HG02870 (cell line): ENCODE data around the gene YIF1A.

Source experiments
- ATAC-seq: cut with Tn5 transposase; IDR thresholded peaks from one replicate; pipeline ENCODE4 v1.9.1; 2021; ENCODE audit warnings: mild to moderate bottlenecking, moderate library complexity; ENCODE audit not compliant: unreplicated experiment

Gene YIF1A

GRCh38 chr11:66248903-66249302, 40.0 kb downstream of the YIF1A start:
- no peak for ATAC-seq

GRCh38 chr11:66247801-66248200, 41.1 kb downstream of the YIF1A start:
- ATAC-seq: no peak

DNA sequence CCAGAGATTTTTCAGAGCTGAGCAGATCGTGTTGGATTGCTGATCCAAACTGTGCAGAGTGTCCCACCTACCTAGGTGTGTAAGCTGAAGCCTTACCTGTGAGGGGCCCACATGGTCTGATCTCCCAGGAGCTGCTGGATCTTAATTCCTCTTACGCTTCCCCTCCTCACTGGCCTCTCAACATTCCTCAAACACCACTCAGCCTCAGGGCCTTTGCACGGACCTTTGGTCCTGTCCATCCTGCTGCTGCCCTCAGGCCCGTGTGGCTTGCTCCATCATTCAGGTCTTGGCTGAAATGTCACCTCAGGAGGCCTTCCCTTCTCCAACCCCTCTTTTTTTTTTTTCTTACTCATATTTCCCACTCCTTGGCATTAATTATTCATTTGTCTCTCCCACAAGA, 41.6 kb downstream of the YIF1A start:
- no peak for ATAC-seq

- no peak for ATAC-seq
These were observed 45.0 kb downstream of the YIF1A start for GRCh38 chr11:66243782-66244535.

GRCh38 chr11:66242095-66242765, 46.7 kb downstream of the YIF1A start:
- no peak for ATAC-seq

DNA sequence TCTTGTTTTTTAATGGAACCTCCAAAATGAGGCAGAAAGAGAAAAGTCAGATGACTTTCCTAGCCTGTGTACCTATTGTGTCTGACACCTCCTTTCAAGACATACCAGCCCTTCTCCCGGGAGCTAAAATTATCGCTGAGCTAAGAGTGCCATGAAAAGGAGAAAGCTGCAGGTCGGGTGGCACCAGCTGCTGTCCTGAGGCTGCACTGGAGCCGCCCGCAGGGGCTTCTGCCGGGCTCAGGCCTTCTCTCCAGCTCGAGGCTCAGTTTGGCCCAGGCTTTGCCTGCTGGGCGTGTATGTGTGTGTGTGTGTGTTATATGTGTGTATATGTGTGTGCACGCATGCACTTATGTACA, 48.2 kb downstream of the YIF1A start:
- ATAC-seq: no peak

DNA sequence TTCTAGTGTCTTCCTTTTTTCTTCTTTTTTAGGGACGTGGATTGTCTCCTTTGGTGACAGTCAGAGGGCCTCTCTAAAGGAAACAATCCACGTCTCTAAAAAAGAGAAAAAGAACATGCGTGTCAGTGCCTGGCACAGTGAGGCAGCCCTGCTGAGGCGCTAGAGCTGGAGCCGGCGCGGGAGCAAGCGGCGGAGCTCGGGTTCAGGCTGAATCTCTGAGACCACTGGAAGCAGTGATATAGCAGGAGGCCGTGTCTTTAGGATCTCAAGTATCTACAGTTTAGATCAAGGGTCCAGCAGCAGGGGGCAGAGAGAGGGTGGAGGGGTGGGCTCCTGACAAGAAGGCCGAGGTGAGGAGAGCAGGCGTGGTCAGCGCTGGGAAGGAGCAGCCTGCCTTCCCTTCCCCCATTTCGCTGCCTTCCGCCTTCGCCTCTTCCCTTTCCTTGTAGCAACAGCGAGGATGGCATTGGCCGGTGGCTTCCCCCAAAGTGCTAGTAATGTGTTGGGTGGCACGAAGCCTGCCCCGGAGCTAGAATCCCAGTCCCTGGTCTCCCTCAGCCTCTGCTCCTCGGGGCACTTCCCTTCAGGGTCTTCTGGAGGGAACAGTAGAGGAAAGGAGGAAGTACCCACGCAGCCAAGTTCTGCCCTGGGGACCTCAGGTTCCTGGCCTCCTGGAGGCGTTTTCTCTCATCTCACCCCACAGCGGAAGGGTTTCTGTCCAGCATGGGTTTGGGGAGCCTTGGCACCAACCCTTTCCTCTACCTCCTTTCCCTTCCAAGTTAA, 48.8 kb downstream of the YIF1A start:
- no peak for ATAC-seq

- no peak for ATAC-seq
These were observed 49.4 kb downstream of the YIF1A start for GRCh38 chr11:66239511-66239910.

DNA sequence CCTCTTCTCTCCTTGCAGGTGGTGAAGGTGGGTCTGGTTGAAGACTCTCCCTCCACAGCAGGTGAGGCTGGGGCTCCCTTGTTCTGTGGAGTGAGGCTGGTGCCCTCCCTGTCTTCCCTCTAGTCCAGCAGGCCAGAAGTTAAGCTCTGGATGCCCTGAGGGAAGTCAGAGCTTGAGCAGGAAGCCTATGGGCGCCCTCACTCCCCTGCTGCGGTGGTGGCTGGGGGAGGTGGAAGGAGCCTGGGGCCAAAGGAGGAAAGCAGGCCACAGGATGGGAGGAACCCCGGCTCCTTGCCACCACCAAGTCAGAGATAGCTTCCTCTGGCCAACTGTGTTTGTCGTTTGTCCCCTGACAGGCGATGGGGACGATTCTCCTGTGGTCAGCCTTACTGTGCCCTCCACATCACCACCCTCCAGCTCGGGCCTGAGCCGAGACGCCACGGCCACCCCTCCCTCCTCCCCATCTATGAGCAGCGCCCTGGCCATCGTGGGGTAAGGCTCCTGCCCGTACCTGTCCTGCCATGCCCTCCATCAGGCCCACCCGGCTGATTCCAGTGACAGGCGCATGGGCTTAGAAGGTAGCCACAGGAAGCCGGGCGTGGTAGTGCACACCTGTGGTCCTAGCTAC, 50.0 kb downstream of the YIF1A start:
- no peak for ATAC-seq

DNA sequence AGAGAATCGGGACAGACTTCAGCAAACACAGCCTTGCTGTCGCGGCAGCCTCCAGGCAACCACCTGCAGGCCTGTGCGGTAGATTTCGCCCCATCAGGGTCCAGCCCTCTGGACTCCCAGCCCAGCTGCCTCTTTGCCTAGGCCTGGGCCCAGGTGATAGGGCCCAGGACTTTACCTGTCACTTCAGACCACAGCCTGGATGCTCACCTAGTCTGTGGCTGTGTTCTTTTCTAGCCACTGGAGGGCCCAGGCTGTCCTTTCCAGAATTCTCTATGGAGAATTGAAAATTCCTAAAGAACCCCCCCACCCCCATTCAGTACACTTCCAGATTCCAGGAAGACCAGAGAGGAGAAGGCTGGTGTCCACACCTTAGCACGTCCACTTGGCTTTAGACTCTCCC, 51.1 kb downstream of the YIF1A start:
- no peak for ATAC-seq

DNA sequence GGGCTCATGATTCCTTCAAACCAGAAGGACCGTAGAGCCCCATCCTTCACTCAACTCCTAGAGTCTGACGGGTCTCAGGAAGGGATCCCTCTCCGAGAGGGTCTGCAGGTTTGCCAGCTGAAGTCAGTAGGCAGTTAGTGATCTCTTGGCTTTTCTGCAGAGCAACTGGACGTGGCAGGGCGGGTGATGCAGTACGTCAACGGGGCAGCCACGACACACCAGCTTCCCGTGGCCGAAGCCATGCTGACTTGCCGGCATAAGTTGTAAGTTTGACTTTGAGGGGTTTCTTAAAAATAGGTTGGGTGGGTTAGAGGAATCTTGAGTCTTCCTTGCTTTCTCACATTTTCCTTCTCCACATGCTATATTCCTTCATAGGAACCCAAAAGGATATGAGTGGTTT, 53.8 kb downstream of the YIF1A start:
- no peak for ATAC-seq
